GM18951 (cell line): ENCODE results near the gene ZNF83.
"Not testable (repeated sequence)": the region's sequence is repeated elsewhere in the genome, so short reads cannot be mapped to it uniquely, and the experiment has no call there.

ENCODE experiments used
- POLR2A ChIP-seq: IDR thresholded peaks from 4 replicates; pipeline ENCODE4 v1.6.1; 2011; ENCODE audit warnings: mild to moderate bottlenecking; ENCODE audit not compliant: insufficient read length, insufficient read depth; ENCODE audit errors: extremely low read depth
- in situ Hi-C: fragments of 300-500 bp; cut with MboI; formaldehyde crosslinking; loops from one replicate; pipeline ENCODE4 v1.12.0; 2022; ENCODE audit warnings: low sequenced_read_pairs, mixed read lengths, inconsistent platforms; ENCODE audit not compliant: unreplicated experiment

ZNF83 gene

GRCh38 chr19:52570000-52570861 is 67.9 kb downstream of the ZNF83 start, which contains the start of gene ZNF701:
Gene ZNF701 (plus strand): TSS chr19:52570287. CDS start chr19:52574148, 3,861 bp downstream.
- peak; percentile 93 for TF ChIP-seq POLR2A
- in situ Hi-C loops = no loop called here

DNA sequence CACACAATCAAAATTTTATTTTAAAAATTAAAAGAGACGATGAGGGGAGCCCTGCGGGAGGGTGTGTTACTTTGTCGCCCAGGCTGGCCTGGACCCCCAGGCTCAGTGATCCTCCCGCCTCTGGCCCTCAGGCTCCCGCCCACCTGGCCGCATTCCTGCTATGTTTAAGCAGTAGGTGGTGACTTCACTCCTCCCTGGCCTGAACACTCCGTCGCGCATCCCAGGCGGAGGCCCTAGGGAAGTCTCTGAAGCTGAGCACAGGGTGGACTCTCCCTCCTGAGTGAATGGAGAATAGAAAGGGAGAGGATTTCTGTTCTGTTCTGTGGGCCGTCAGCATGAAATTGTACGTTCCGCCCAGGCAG is 68.5 kb downstream of the ZNF83 start:
- in situ Hi-C loops = not testable (repeated sequence)

DNA sequence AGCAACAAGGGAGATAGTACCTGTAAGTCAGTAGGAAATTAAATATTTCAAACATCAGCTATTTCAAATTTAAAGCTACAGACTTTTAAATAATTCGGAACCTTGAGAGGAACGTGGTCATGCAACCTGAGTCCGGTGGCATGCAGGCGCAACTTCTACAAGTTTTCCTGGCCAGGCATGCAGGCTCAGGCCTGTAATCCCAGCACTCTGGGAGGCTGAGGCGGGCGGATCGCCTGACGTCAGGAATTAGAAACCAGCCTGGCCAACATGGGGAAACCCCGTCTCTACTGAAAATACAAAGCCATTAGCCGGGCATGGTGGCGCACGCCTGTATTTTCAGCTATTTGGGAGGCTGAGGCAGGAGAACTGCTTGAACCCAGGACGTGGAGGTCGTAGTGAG is 70.2 kb downstream of the ZNF83 start:
- in situ Hi-C loops = no loop called here
- TF ChIP-seq POLR2A = no peak

DNA sequence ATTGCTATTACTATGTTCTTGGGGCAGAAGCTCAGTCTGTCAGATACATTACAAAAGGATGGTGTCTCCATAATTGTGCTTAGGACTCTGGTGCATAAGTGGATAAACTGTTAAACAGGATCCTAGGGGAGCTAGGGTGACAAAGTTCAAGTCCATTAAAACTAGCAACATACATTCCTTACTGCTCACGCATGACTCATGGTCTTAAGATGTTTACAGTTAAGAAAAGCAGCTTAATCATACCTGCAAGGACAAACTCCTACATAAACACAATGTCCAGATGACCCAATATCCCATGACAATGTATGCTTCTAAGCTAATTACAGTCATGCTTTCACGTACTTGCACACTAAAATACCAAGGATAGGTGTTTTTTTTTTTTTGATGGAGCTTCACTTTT is 71.6 kb downstream of the ZNF83 start:
- in situ Hi-C loops = no loop called here

GRCh38 chr19:52566121-52566520 is 72.0 kb downstream of the ZNF83 start:
- no peak for TF ChIP-seq POLR2A
- in situ Hi-C loops = no loop called here

More for the DNA sequence above, 71.6 kb downstream of the ZNF83 start:
- no peak for TF ChIP-seq POLR2A
